ENCODE measurements around the gene SETD6. TPM values are rescaled to one million over a fixed set of nuclear protein-coding genes. Genes with fewer than 3 reads are reported as not detected.
A peak's percentile ranks its signal among the peaks of the same experiment; 100 is the strongest.

Gene SETD6
- total RNA-seq, 3 donors from 2014 or later (not counting 1 experiment from before 2014, with no cell fraction given) = 20.3 to 34.5 (median 21.3) TPM

GRCh38 chr16:58513874-58514273, 1.4 kb upstream of the SETD6 start:
- Histone ChIP-seq H3K9me3 (ENCODE audit: control insufficient read depth, insufficient read depth, low read length) (no peaks in the 10 kb centered on the region), H3K27ac (ENCODE audit: low read length) (no peak overlapping the region), H3K27me3 (ENCODE audit: control insufficient read depth, insufficient read depth, low read length) (no peaks in the 10 kb centered on the region), H3K36me3 (ENCODE audit: control insufficient read depth, insufficient read depth, low read length) (peaks cover 12% of the 10 kb centered on the region), H3K4me1 (ENCODE audit: control insufficient read depth, insufficient read depth, low read length) (peaks cover 17% of the 10 kb centered on the region), H3K4me3 (ENCODE audit: low read length) (no peak overlapping the region)
- H3K9me3 Mint-ChIP-seq = no peaks in the 10 kb centered on the region
- ATAC-seq = no peak
- H3K27ac Mint-ChIP-seq = no peak overlapping the region
- no peak for DNase-seq
- H3K36me3 Mint-ChIP-seq = no peaks in the 10 kb centered on the region
- peaks cover 12 to 21% of the 10 kb centered on the region in 2 donors for H3K4me1 Mint-ChIP-seq
- intact Hi-C loops (cut with micrococcal nuclease) = no loop called here
- WGBS (ENCODE audit: insufficient coverage) = 94% methylated on average over 2 of the region's 3 CpGs
- TF ChIP-seq CTCF (IDR thresholded peaks at IDR 0.05) = no peak
- no peaks in the 10 kb centered on the region for H3K27me3 Mint-ChIP-seq (ENCODE audit: low read depth in 2 of 2)
- peak overlapping the region; percentile 1 for H3K4me3 Mint-ChIP-seq

GRCh38 chr16:58515871-58516767, 802 bp downstream of the SETD6 start:
- Histone ChIP-seq H3K27me3 (ENCODE audit: control insufficient read depth, insufficient read depth, low read length) (no peaks in the 10 kb centered on the region), H3K4me1 (ENCODE audit: control insufficient read depth, insufficient read depth, low read length) (peaks cover 17% of the 10 kb centered on the region), H3K9me3 (ENCODE audit: control insufficient read depth, insufficient read depth, low read length) (no peaks in the 10 kb centered on the region), H3K27ac (ENCODE audit: low read length) (no peak overlapping the region), H3K4me3 (ENCODE audit: low read length) (peak overlapping the region; percentile 54), H3K36me3 (ENCODE audit: control insufficient read depth, insufficient read depth, low read length) (peaks cover 34% of the 10 kb centered on the region)
- Mint-ChIP-seq H3K4me3 (peak overlapping the region; percentile 93), H3K27ac (peak overlapping the region in 1 of 2 donors; percentile 87), H3K27me3 (ENCODE audit: low read depth in 2 of 2) (no peaks in the 10 kb centered on the region), H3K9me3 (no peaks in the 10 kb centered on the region), H3K4me1 (peaks cover 12 to 21% of the 10 kb centered on the region in 2 donors), H3K36me3 (no peaks in the 10 kb centered on the region)
- TF ChIP-seq CTCF (IDR thresholded peaks at IDR 0.05) = no peak
- ATAC-seq (peak; percentile 13 to 34 (median 33)), DNase-seq (peak in 1 of 2 donors; percentile 69)
- intact Hi-C loops (cut with micrococcal nuclease) = no loop called here
- WGBS (ENCODE audit: insufficient coverage) = 17% methylated on average over 65 of the region's 66 CpGs

- Mint-ChIP-seq H3K9me3 (no peaks in the 10 kb centered on the region), H3K27ac (peak overlapping the region in 1 of 2 donors; percentile 87), H3K27me3 (ENCODE audit: low read depth in 2 of 2) (no peaks in the 10 kb centered on the region), H3K4me3 (peak overlapping the region; percentile 70), H3K36me3 (no peaks in the 10 kb centered on the region), H3K4me1 (peaks cover 12 to 21% of the 10 kb centered on the region in 2 donors)
- Histone ChIP-seq H3K9me3 (ENCODE audit: control insufficient read depth, insufficient read depth, low read length) (no peaks in the 10 kb centered on the region), H3K4me3 (ENCODE audit: low read length) (no peak overlapping the region), H3K36me3 (ENCODE audit: control insufficient read depth, insufficient read depth, low read length) (peaks cover 40% of the 10 kb centered on the region), H3K27ac (ENCODE audit: low read length) (no peak overlapping the region), H3K27me3 (ENCODE audit: control insufficient read depth, insufficient read depth, low read length) (no peaks in the 10 kb centered on the region), H3K4me1 (ENCODE audit: control insufficient read depth, insufficient read depth, low read length) (peaks cover 17% of the 10 kb centered on the region)
- 100% methylated on average over 3 of the region's 4 CpGs for WGBS (ENCODE audit: insufficient coverage)
- DNase-seq (no peak), ATAC-seq (no peak)
- TF ChIP-seq CTCF (IDR thresholded peaks at IDR 0.05) = no peak
- intact Hi-C loops (cut with micrococcal nuclease) = no loop called here
Observed at GRCh38 chr16:58516768-58517107, 1.4 kb downstream of the SETD6 start.

Measured in natural killer cell (primary cell).